ENCODE data around the gene IL31.

Gene IL31

DNA sequence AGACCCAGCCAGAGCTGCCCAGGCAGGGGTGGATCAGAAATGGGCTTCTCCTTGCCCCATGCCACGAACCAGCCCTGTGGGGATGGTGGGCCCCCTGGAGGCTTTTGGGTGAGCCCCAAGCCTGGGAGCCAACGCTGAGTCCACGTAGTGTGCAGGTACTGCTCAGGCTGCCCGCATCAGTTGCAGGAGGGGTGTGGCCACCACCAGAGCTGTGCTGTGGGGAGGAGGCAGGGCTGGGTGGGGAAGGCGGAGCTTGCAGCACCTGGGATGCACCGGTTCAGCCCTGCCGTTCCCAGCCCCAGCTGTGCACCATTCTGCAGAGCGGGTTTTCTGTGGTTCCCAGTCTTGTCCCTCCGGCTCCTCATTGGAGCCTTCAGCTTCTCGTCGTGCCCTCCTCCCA, 36.3 kb downstream of the IL31 start:
- Histone ChIP-seq H3K4me2 (ENCODE audit: low read length) (no peak overlapping the region), H3K4me3 (ENCODE audit: low read depth, low read length) (no peak overlapping the region), H3K27ac (peak overlapping the region; percentile 12), H3K36me3 (ENCODE audit: control insufficient read depth, insufficient read depth, low read length) (no peaks in the 10 kb centered on the region), H2AFZ (peak overlapping the region; percentile 30), H3K9ac (no peak overlapping the region), H3K9me3 (ENCODE audit: control insufficient read depth, low read length) (no peaks in the 10 kb centered on the region), H3K27me3 (ENCODE audit: control insufficient read depth, insufficient read depth, low read length) (no peaks in the 10 kb centered on the region), H3K4me1 (peaks cover 9% of the 10 kb centered on the region), H3K79me2 (peaks cover 2% of the 10 kb centered on the region)
- TF ChIP-seq, protein P1, sequence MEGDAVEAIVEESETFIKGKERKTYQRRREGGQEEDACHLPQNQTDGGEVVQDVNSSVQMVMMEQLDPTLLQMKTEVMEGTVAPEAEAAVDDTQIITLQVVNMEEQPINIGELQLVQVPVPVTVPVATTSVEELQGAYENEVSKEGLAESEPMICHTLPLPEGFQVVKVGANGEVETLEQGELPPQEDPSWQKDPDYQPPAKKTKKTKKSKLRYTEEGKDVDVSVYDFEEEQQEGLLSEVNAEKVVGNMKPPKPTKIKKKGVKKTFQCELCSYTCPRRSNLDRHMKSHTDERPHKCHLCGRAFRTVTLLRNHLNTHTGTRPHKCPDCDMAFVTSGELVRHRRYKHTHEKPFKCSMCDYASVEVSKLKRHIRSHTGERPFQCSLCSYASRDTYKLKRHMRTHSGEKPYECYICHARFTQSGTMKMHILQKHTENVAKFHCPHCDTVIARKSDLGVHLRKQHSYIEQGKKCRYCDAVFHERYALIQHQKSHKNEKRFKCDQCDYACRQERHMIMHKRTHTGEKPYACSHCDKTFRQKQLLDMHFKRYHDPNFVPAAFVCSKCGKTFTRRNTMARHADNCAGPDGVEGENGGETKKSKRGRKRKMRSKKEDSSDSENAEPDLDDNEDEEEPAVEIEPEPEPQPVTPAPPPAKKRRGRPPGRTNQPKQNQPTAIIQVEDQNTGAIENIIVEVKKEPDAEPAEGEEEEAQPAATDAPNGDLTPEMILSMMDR (IDR thresholded peaks at IDR 0.05): no peak

GRCh38 chr12:122137229-122137628, 36.8 kb downstream of the IL31 start:
- H3K4me2 ChIP-seq (ENCODE audit: low read length): no peak overlapping the region
- no peak overlapping the region for H3K9ac ChIP-seq
- H3K79me2 ChIP-seq: peaks cover 2% of the 10 kb centered on the region
- no peaks in the 10 kb centered on the region for H3K27me3 ChIP-seq (ENCODE audit: control insufficient read depth, insufficient read depth, low read length)
- peaks cover 9% of the 10 kb centered on the region for H3K4me1 ChIP-seq
- H3K36me3 ChIP-seq (ENCODE audit: control insufficient read depth, insufficient read depth, low read length): no peaks in the 10 kb centered on the region
- H3K9me3 ChIP-seq (ENCODE audit: control insufficient read depth, low read length): no peaks in the 10 kb centered on the region
- H3K4me3 ChIP-seq (ENCODE audit: low read depth, low read length): no peak overlapping the region
- peak overlapping the region; percentile 30 for H2AFZ ChIP-seq
- H3K27ac ChIP-seq: no peak overlapping the region
- TF ChIP-seq, protein P1 (IDR thresholded peaks at IDR 0.05): no peak

DNA sequence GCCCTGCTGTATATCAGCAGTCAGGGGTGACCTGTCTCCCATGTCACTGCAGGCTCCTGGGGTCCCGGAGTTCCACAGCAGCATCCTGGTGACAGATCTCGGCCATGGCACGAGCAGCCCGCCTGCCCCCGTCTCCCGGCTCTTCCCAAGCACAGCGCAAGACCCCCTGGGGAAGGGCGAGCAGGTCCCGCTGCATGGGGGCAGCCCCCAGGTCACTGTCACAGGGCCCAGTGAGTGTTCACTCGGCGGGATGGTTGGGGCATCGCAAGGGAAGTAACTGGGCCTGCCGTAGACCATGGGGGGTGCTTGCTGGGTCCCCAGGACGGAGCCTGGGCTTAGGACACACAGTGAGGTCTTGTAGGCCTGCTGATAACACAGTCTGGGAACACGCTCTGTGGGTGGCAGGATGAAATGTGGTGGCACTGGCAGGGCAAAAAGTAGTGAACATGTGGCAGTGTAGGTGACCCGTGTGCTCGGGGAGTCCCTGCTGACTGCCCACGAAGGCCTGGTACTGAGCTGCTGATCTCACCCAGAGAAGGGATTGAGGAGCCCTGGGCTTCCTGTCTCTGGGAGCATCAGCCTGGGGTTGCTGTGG, 38.5 kb downstream of the IL31 start:
- Histone ChIP-seq H3K27ac (no peak overlapping the region), H3K9ac (no peak overlapping the region), H2AFZ (no peak overlapping the region), H3K79me2 (no peaks in the 10 kb centered on the region), H3K4me1 (peaks cover 9% of the 10 kb centered on the region), H3K27me3 (ENCODE audit: control insufficient read depth, insufficient read depth, low read length) (no peaks in the 10 kb centered on the region), H3K36me3 (ENCODE audit: control insufficient read depth, insufficient read depth, low read length) (no peaks in the 10 kb centered on the region), H3K9me3 (ENCODE audit: control insufficient read depth, low read length) (no peaks in the 10 kb centered on the region), H3K4me3 (ENCODE audit: low read depth, low read length) (no peak overlapping the region), H3K4me2 (ENCODE audit: low read length) (no peak overlapping the region)
- TF ChIP-seq, protein P1 (IDR thresholded peaks at IDR 0.05): no peak

- no peaks in the 10 kb centered on the region for H3K27me3 ChIP-seq (ENCODE audit: control insufficient read depth, insufficient read depth, low read length)
- H3K9me3 ChIP-seq (ENCODE audit: control insufficient read depth, low read length): no peaks in the 10 kb centered on the region
- peaks cover 3% of the 10 kb centered on the region for H3K79me2 ChIP-seq
- H3K4me1 ChIP-seq: peaks cover 9% of the 10 kb centered on the region
- H3K4me2 ChIP-seq (ENCODE audit: low read length): no peak overlapping the region
- no peaks in the 10 kb centered on the region for H3K36me3 ChIP-seq (ENCODE audit: control insufficient read depth, insufficient read depth, low read length)
- no peak overlapping the region for H3K27ac ChIP-seq
- H3K9ac ChIP-seq: no peak overlapping the region
- TF ChIP-seq, protein P1 (IDR thresholded peaks at IDR 0.05): no peak
- H2AFZ ChIP-seq: no peak overlapping the region
- H3K4me3 ChIP-seq (ENCODE audit: low read depth, low read length): no peak overlapping the region
Observed at GRCh38 chr12:122133192-122133950, 40.6 kb downstream of the IL31 start.
